ENCODE results near the gene TEX48.

The TEX48 gene

DNA sequence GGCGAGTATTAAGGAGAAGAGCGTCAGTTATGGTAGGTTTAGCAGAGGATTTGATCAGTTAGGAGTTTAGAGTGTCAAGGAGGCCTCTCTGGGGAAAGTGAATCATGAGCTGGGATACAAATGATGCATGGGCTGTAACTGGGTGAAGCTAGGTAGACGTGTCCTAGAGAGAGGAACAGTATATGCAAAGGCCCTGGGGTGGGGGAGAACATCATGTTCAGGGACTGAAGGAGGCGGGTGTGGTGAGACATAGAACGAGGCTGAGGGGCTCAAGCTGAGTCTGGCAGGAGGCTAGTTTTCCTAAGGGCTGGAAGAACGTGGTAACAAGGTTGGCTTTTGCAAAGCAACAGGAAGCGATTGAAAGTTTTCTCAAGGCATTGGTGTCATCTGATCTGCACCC lies 60.4 kb downstream of the TEX48 start:
- no peak for DNase-seq

DNA sequence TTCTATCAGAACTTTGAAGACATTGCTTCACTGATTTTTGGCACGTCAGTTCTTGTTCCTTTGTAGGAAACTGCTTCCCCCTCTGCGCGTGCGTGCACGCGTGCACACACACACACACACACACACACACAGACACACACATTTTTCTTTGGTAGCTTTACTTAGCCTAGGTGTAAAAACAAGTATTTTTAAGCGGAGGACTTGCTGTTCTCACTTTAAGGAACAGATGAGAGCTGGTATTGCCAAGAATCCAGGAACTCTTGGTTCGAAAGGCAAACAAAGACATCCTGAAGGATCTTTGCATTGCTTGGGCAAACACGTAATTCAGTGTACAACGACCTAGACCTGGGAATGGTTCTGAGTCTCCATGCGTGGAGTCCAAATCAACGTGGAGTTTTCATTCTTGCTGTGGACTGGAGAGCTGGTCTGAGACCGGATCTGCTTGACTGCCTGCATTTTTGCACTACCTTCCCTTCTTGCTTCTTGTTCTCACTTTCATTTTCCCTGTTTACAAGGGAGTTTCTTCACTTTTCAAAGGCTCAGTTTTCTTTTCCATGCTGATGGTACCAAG lies 62.7 kb downstream of the TEX48 start:
- no peak for DNase-seq

DNA sequence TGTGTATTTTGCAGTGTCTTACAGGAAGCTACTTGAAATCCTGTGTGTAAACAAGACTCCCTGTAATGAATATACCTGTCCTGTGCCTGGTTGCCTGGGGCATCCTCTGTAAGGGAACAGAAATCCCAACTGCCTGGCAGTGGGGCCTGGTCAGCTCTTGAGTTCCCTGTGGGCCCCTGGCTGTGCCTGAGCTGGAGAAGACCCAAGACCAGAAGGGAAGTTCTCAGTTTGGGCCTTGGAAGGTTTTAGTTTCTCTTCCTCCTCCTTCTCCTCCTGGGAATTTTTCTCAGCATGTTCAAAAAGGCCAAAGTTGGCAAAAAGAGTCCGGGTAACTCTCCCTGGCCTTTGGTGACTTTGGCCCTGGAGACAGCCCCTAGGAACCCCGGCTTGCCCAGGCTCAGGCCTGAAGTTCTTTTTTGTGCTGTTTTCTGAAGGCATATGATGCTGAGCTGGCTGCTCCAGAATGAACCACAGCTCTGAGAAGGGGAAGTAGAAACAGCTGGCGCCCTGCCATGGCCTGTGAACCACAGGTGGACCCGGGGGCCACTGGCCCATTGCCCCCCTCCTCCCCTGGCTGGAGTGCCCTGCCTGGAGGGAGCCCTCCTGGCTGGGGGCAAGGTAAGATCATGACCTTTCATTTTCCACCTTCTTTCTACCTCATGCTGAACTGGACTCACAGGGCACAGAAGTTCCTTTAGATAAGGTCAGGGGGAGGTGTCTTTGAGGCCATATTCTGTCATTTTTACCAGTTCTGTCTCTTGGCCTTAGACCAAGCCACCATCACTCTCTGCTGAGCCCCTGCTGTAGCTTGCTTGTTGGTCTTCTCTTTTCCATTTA lies 65.1 kb downstream of the TEX48 start:
- DNase-seq: no peak
